ENCODE results near the gene ZNF860. TPM values are rescaled to one million over a fixed set of nuclear protein-coding genes. Genes with fewer than 3 reads are reported as not detected.

The ZNF860 gene
- polyA plus RNA-seq (2012; ENCODE audit: low read depth, missing spikeins), result not detected

DNA sequence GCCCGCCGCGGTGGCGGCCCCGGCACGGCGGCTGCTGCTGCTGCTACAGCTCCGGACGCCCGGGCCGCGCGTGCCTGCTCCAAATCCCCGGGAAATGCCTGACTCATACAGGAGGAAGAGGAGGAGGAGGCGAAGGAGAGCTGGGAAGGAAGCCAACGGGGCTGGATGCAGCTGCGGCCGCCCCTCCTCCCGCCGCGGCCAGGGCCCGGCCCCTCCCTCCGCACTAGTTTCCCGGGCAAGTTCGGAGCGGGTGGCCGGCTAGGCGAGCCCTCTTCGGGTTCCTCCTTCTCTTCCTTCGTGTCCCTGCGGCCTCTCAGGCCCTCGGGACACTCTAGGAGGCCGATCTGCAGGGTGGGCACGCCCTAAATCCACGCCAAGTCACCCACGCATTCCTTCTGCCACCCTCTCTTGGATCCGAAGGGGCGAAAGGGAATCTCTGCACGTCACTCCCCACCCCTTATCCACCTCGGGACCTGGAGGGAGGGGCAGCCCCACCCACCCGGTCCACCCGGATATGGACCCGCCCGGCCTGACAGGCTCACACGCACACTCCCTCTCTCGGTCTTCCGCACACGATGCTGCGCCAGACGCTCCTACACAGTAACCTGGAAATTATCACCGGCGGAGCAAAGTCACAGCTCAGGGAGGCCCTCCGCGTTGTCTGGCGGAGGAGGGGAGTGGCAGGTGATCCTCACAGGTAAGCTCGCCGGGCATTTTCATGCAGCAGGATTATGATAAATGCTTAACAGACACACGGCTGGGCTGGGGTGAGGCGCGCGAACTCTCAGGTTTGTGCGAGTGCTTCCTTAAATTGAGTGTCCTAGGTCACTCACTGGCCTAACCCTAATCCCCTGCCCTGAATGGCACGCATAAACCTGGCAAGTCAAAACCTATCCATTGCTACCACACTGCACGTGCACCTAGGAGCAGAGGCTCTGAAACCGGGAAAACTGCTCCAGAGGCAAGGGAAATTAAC, at the start of gene ZNF860, which contains the start of gene OSBPL10:
ZNF860 (plus strand) TSS at position 545 of the 976 bp plus-strand sequence. CDS start 7,330 bp downstream, outside the sequence.
OSBPL10 (minus strand) TSS at position 57 of the 976 bp plus-strand sequence. CDS start 83 bp downstream, outside the sequence.
- DNase-seq (ENCODE audit: insufficient read length, low spot score) (no peak), FAIRE-seq (no peak)
- TF ChIP-seq SPI1 (IDR thresholded peaks at IDR 0.05; ENCODE audit: low read depth, low read length) (no peak), POLR2A (IDR thresholded peaks at IDR 0.05; ENCODE audit: low read depth, low read length) (no peak), TAF1 (IDR thresholded peaks at IDR 0.05; ENCODE audit: low read depth, low read length) (no peak), PAX5 (IDR thresholded peaks at IDR 0.05; ENCODE audit: insufficient read depth, low read length, severe bottlenecking) (no peak), POU2F2 (IDR thresholded peaks at IDR 0.05; ENCODE audit: low read depth, low read length) (no peak), POLR2AphosphoS5 (IDR thresholded peaks at IDR 0.05; ENCODE audit: low read depth, low read length) (no peak)

DNA sequence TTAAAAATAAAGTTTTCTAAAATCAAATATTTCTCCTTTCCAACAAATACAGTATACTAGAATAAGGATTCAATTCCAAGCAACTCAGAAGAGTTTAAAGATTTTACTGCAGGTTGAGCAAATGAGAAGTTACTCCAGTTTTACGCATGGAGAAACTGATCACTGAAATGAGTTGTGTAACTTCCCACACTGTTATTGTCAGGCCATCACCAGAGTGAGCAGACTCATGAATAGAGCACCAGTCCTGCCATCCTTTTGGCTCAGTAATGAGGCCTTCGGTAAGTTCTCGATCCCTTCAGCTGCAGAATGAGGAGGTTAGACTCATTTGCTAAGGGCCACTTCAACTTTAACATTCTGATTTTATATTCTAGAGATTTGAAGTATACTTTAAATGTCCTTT, 48.6 kb upstream of the ZNF860 start:
- no peak for DNase-seq (ENCODE audit: insufficient read length, low spot score)
- TF ChIP-seq PAX5 (IDR thresholded peaks at IDR 0.05; ENCODE audit: insufficient read depth, low read length, severe bottlenecking) (no peak), SPI1 (IDR thresholded peaks at IDR 0.05; ENCODE audit: low read depth, low read length) (no peak), POLR2A (IDR thresholded peaks at IDR 0.05; ENCODE audit: low read depth, low read length) (no peak), TAF1 (IDR thresholded peaks at IDR 0.05; ENCODE audit: low read depth, low read length) (no peak), POLR2AphosphoS5 (IDR thresholded peaks at IDR 0.05; ENCODE audit: low read depth, low read length) (no peak), POU2F2 (IDR thresholded peaks at IDR 0.05; ENCODE audit: low read depth, low read length) (no peak)
- FAIRE-seq, result no peak

DNA sequence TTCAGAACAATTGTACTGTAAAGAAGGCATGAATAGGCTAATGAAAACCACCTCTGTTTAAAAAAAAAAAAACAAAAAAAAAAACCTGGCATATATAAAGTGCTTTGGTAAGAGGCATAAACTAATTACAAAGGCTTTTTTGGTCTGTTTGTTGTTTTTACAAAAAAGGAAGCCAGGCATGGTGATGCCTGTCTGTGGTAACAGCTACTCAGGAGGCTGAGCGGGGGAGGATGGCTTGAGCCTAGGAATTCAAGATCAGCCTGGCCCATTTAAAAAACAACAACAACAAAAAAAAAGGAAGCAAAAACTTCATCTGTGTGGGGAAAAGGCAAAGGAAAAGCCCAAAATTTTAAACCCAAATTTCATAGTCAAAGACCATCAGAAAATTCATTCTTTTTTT, 47.5 kb upstream of the ZNF860 start:
- DNase-seq (ENCODE audit: insufficient read length, low spot score), result no peak
- FAIRE-seq, result no peak

DNA sequence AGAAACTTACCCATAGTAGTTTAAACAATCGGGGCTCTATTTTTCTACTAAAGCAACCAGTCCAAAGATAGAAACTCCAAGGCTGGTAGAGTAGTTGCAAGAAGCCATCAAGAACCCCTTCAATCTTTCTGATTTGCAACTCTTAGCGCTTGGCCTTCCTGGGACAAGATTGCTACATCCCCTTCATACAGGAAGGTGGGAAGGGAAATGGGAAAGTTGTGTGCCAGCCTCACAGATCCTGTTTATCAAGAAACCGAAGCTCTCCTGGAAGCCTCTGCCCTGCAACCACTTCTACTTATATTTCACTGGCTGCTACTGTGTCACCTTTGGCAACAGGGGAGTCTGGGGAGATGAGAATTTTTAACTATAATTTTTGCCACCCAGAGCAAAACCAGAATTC, 46.7 kb upstream of the ZNF860 start:
- DNase-seq (ENCODE audit: insufficient read length, low spot score) (no peak), FAIRE-seq (no peak)
- no peak for TF ChIP-seq PAX5 (IDR thresholded peaks at IDR 0.05; ENCODE audit: insufficient read depth, low read length, severe bottlenecking)
- no peak for TF ChIP-seq SPI1 (IDR thresholded peaks at IDR 0.05; ENCODE audit: low read depth, low read length)
- TF ChIP-seq POLR2AphosphoS5 (IDR thresholded peaks at IDR 0.05; ENCODE audit: low read depth, low read length), result no peak
- no peak for TF ChIP-seq TAF1 (IDR thresholded peaks at IDR 0.05; ENCODE audit: low read depth, low read length)
- no peak for TF ChIP-seq POU2F2 (IDR thresholded peaks at IDR 0.05; ENCODE audit: low read depth, low read length)
- TF ChIP-seq POLR2A (IDR thresholded peaks at IDR 0.05; ENCODE audit: low read depth, low read length), result no peak

More for the DNA sequence above, 47.5 kb upstream of the ZNF860 start:
- TF ChIP-seq POLR2AphosphoS5 (IDR thresholded peaks at IDR 0.05; ENCODE audit: low read depth, low read length) (no peak), PAX5 (IDR thresholded peaks at IDR 0.05; ENCODE audit: insufficient read depth, low read length, severe bottlenecking) (no peak), TAF1 (IDR thresholded peaks at IDR 0.05; ENCODE audit: low read depth, low read length) (no peak), POLR2A (IDR thresholded peaks at IDR 0.05; ENCODE audit: low read depth, low read length) (no peak), SPI1 (IDR thresholded peaks at IDR 0.05; ENCODE audit: low read depth, low read length) (no peak), POU2F2 (IDR thresholded peaks at IDR 0.05; ENCODE audit: low read depth, low read length) (no peak)

DNA sequence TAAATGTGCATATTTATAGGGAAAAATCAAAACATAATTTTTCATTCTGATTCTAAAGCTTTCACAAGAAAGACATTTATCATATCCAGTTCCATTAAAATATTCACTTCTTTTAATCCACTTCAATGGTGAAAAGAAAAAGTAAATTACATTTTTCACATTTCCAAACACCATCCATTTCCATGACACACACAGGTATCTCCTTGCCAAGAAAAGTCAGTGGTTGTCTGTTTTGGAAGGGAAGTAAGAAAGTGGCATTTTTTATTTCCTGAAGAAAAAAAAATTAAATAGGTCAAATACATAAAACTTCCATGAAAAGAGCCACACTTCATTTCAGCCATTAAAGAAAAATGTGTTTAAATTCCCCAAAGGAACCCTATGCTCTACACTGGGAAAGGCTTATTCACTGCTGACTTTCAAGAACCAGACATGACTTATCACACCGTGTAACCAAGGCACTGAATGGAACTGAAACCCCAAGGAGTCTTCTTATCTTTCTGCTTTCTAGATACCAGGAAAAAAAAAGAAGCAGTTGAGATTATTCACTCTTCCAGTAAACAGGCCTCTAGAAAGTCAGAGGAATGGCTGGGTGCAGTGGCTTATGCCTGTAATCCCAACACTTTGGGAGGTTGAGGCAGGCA, 45.0 kb upstream of the ZNF860 start:
- DNase-seq (ENCODE audit: insufficient read length, low spot score) (no peak), FAIRE-seq (no peak)
- TF ChIP-seq SPI1 (IDR thresholded peaks at IDR 0.05; ENCODE audit: low read depth, low read length) (no peak), PAX5 (IDR thresholded peaks at IDR 0.05; ENCODE audit: insufficient read depth, low read length, severe bottlenecking) (no peak), POLR2A (IDR thresholded peaks at IDR 0.05; ENCODE audit: low read depth, low read length) (no peak), TAF1 (IDR thresholded peaks at IDR 0.05; ENCODE audit: low read depth, low read length) (no peak), POU2F2 (IDR thresholded peaks at IDR 0.05; ENCODE audit: low read depth, low read length) (no peak), POLR2AphosphoS5 (IDR thresholded peaks at IDR 0.05; ENCODE audit: low read depth, low read length) (no peak)

DNA sequence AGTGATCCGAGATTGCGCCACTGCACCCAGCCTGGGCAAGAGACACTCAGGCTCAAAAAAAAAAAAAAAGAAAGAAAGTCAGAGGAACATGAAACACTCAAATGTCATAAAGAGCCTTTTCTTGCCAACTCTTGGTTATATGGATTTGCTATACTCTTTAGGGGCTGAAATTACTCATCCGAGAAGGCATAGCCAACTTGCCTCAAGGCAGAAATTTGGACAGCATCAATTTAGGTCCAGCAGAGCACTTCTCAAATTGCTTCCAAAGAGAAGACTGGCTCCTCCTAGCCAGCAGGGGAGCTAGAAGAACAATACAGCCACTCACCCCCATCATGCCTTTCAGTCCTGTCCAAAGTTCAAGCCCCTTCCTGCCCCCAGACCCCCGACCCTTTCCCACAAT, 44.3 kb upstream of the ZNF860 start:
- no peak for FAIRE-seq
- no peak for DNase-seq (ENCODE audit: insufficient read length, low spot score)
- TF ChIP-seq POLR2A (IDR thresholded peaks at IDR 0.05; ENCODE audit: low read depth, low read length), result no peak
- no peak for TF ChIP-seq POU2F2 (IDR thresholded peaks at IDR 0.05; ENCODE audit: low read depth, low read length)
- no peak for TF ChIP-seq PAX5 (IDR thresholded peaks at IDR 0.05; ENCODE audit: insufficient read depth, low read length, severe bottlenecking)
- no peak for TF ChIP-seq TAF1 (IDR thresholded peaks at IDR 0.05; ENCODE audit: low read depth, low read length)
- TF ChIP-seq POLR2AphosphoS5 (IDR thresholded peaks at IDR 0.05; ENCODE audit: low read depth, low read length), result no peak
- no peak for TF ChIP-seq SPI1 (IDR thresholded peaks at IDR 0.05; ENCODE audit: low read depth, low read length)

DNA sequence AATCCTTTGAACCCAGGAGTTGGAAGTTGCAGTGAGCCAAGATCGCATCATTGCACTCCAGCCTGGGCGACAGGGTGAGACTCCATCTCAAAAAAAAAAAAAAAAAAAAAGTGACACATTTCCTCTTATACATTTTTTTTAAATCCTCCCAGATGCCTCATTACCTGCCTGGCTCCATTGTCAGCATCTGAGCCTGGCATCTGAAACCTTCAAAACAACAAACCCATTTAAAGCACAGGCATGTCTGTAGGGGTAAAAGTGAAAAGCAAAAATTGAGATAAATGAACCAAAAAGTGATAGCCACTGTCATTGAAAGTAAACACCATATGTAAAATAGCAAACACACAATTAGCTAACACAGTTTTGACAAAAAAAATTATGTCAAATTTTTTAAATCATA, 39.1 kb upstream of the ZNF860 start:
- TF ChIP-seq TAF1 (IDR thresholded peaks at IDR 0.05; ENCODE audit: low read depth, low read length) (no peak), PAX5 (IDR thresholded peaks at IDR 0.05; ENCODE audit: insufficient read depth, low read length, severe bottlenecking) (no peak), POU2F2 (IDR thresholded peaks at IDR 0.05; ENCODE audit: low read depth, low read length) (no peak), POLR2AphosphoS5 (IDR thresholded peaks at IDR 0.05; ENCODE audit: low read depth, low read length) (no peak), POLR2A (IDR thresholded peaks at IDR 0.05; ENCODE audit: low read depth, low read length) (no peak), SPI1 (IDR thresholded peaks at IDR 0.05; ENCODE audit: low read depth, low read length) (no peak)
- FAIRE-seq, result no peak
- DNase-seq (ENCODE audit: insufficient read length, low spot score), result no peak

DNA sequence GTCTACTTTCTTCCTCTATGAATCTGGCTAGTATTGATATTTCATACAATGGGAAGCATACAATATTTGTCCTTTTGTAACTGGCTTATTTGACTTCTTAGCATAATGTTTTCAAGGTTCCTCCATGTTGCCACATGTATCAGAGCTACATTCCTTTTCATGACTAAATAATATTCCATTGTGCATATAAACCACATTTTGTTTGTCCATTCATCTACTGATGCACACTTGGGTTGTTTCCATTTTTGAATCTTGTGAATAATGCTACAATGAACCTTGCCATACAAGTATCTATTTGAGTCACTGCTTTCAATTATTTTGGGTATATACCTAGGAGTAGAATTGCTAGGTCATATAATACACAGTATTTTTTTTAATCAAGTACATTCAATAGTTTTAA, 38.5 kb upstream of the ZNF860 start:
- FAIRE-seq (no peak), DNase-seq (ENCODE audit: insufficient read length, low spot score) (no peak)
- TF ChIP-seq TAF1 (IDR thresholded peaks at IDR 0.05; ENCODE audit: low read depth, low read length) (no peak), SPI1 (IDR thresholded peaks at IDR 0.05; ENCODE audit: low read depth, low read length) (no peak), POLR2A (IDR thresholded peaks at IDR 0.05; ENCODE audit: low read depth, low read length) (no peak), POLR2AphosphoS5 (IDR thresholded peaks at IDR 0.05; ENCODE audit: low read depth, low read length) (no peak), POU2F2 (IDR thresholded peaks at IDR 0.05; ENCODE audit: low read depth, low read length) (no peak), PAX5 (IDR thresholded peaks at IDR 0.05; ENCODE audit: insufficient read depth, low read length, severe bottlenecking) (no peak)

DNA sequence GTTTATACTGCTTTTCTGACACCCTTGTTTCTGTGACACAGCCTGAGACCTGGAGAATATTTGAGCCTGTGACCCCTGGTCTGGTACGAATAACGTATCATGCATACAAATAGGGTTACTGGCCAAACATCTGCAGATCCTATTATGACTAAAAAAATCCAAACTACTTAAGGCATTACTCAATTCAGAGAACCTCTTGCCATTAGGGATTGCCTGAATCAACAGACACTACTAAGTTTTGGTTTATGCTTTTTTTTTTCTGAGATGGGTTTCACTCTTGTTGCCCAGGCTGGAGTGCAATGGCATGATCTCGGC, 35.9 kb upstream of the ZNF860 start:
- FAIRE-seq, result no peak
- DNase-seq (ENCODE audit: insufficient read length, low spot score), result no peak
- TF ChIP-seq PAX5 (IDR thresholded peaks at IDR 0.05; ENCODE audit: insufficient read depth, low read length, severe bottlenecking) (no peak), POLR2AphosphoS5 (IDR thresholded peaks at IDR 0.05; ENCODE audit: low read depth, low read length) (no peak), SPI1 (IDR thresholded peaks at IDR 0.05; ENCODE audit: low read depth, low read length) (no peak), POU2F2 (IDR thresholded peaks at IDR 0.05; ENCODE audit: low read depth, low read length) (no peak), TAF1 (IDR thresholded peaks at IDR 0.05; ENCODE audit: low read depth, low read length) (no peak), POLR2A (IDR thresholded peaks at IDR 0.05; ENCODE audit: low read depth, low read length) (no peak)

All from GM12891 (cell line).